NCI-H2171 treated with DMSO at 0.1 percent for 48 hours (cell line): Measurements from ENCODE around the gene MAPT.
A peak's percentile ranks its signal among the peaks of the same experiment; 100 is the strongest.
"Not testable (repeated sequence)": the region's sequence is repeated elsewhere in the genome, so short reads cannot be mapped to it uniquely, and the experiment has no call there.

Source experiments
- DNase-seq: peaks from one replicate; lab custom pipeline; 2025; lab: John Stamatoyannopoulos, UW

Gene MAPT

GRCh38 chr17:46010597-46011186, 116.3 kb downstream of the MAPT start:
- DNase-seq = no peak

DNA sequence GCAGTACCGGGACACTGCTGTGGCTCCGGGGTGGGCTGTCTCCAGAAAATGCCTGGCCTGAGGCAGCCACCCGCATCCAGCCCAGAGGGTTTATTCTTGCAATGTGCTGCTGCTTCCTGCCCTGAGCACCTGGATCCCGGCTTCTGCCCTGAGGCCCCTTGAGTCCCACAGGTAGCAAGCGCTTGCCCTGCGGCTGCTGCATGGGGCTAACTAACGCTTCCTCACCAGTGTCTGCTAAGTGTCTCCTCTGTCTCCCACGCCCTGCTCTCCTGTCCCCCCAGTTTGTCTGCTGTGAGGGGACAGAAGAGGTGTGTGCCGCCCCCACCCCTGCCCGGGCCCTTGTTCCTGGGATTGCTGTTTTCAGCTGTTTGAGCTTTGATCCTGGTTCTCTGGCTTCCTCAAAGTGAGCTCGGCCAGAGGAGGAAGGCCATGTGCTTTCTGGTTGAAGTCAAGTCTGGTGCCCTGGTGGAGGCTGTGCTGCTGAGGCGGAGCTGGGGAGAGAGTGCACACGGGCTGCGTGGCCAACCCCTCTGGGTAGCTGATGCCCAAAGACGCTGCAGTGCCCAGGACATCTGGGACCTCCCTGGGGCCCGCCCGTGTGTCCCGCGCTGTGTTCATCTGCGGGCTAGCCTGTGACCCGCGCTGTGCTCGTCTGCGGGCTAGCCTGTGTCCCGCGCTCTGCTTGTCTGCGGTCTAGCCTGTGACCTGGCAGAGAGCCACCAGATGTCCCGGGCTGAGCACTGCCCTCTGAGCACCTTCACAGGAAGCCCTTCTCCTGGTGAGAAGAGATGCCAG, 117.6 kb downstream of the MAPT start:
- no peak for DNase-seq

GRCh38 chr17:46012506-46013079, 118.2 kb downstream of the MAPT start:
- DNase-seq = no peak

DNA sequence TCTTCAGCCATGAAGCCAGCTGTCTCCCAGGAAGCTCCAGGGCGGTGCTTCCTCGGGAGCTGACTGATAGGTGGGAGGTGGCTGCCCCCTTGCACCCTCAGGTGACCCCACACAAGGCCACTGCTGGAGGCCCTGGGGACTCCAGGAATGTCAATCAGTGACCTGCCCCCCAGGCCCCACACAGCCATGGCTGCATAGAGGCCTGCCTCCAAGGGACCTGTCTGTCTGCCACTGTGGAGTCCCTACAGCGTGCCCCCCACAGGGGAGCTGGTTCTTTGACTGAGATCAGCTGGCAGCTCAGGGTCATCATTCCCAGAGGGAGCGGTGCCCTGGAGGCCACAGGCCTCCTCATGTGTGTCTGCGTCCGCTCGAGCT, 118.8 kb downstream of the MAPT start:
- no peak for DNase-seq

GRCh38 chr17:46013502-46014165, 119.3 kb downstream of the MAPT start:
- no peak for DNase-seq

DNA sequence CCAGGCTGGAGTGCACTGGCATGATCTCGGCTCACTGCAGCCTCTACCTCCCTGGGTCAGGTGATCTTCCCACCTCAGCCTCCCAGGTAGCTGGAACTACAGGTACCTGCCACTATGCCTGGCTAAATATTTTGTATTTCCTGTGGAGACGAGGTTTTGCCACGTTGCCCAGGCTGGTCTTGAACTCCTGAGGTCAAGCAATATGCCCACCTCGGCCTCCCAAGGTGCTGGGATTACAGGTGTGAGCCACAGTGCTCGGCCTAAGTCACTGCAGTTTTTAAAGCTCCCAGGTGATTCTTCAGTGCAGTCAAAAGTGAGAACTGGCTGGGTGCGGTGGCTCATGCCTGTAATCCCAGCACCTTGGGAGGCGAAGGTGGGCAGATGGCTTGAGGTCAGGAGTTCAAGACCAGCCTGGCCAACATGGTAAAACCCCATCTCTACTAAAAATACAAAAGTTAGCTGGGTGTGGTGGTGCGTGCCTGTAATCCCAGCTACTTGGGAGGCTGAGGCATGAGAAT, 125.1 kb downstream of the MAPT start:
- not testable (repeated sequence) for DNase-seq

DNA sequence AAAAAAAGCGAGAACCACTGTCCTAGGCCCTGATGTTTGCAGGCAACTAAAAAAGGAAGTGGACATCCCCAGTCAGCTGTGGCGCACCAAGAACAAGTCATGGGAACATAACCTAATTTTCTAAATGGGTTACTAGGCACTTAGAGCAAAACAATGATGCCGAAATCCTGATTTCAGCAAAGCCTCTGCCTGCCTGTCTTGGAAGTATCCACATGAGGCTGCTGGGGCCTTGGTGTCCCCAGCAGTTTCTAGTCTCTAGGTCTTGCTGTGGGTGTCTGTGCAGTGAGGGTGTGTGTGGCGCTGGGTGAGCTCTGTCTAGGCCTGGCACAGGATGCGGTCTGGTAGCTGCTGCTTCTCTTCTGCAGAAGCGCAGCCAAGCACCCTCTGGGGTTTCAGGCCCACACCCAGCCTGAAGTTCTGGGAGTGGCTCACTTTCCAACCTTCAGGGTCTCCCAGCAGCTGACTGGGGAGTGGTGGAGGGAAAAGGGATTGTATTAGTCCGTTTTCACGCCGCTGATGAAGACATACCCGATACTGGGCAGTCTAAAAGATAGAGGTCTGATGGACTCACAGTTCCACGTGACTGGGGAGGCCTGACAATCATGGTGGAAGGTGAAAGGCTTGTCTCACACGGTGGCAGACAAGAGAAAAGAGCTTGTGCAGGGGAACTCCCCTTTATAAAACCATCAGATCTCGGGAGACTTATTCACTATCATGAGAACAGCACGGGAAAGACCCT, 125.8 kb downstream of the MAPT start:
- DNase-seq = no peak

DNA sequence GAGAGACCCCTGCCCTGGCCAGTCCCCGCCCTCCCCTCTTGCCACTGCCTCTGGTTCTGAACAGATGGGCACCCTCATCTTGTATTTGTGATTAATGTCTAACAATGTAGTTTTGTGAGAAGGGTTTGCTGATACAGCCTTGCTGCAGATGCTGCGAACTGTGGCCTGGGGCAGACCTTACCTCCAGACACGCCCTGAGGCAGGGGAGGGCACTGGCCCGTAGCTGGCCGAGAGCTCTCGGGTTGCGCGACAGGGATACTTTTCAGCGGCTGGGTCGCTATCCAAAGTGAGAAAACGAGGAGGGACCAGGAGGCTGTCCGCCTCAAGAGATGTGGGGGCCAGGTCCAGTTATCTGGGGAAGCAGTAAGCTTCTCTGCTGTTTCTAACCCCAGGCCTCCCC, 126.6 kb downstream of the MAPT start:
- DNase-seq = no peak

DNA sequence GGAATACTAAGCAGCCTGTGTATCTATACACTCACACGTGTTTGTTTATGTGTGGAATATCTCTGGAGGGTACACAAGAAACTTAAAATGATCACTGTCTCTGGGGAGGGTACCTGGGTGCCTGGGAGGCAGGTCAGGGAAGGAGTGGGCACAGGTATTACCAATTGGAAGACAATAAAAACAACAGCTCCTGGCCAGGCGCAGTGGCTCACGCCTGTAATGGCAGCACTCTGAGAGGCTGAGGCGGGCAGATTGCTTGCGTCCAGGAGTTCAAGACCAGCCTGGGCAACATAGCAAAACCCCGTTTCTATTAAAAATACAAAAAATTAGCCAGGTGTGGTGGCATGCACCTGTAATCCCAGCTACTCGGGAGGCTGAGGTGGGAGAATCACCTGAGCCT, 129.0 kb downstream of the MAPT start:
- not testable (repeated sequence) for DNase-seq

- DNase-seq = no peak
Measured at GRCh38 chr17:46023783-46024388, 129.5 kb downstream of the MAPT start.

- DNase-seq = no peak
Measured at GRCh38 chr17:46024590-46024989, 130.2 kb downstream of the MAPT start.

DNA sequence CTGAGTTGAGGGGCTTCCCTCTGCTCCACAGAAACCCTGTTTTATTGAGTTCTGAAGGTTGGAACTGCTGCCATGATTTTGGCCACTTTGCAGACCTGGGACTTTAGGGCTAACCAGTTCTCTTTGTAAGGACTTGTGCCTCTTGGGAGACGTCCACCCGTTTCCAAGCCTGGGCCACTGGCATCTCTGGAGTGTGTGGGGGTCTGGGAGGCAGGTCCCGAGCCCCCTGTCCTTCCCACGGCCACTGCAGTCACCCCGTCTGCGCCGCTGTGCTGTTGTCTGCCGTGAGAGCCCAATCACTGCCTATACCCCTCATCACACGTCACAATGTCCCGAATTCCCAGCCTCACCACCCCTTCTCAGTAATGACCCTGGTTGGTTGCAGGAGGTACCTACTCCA, 130.7 kb downstream of the MAPT start:
- no peak for DNase-seq

- DNase-seq = no peak
Measured at GRCh38 chr17:46025510-46026165, 131.3 kb downstream of the MAPT start.

DNA sequence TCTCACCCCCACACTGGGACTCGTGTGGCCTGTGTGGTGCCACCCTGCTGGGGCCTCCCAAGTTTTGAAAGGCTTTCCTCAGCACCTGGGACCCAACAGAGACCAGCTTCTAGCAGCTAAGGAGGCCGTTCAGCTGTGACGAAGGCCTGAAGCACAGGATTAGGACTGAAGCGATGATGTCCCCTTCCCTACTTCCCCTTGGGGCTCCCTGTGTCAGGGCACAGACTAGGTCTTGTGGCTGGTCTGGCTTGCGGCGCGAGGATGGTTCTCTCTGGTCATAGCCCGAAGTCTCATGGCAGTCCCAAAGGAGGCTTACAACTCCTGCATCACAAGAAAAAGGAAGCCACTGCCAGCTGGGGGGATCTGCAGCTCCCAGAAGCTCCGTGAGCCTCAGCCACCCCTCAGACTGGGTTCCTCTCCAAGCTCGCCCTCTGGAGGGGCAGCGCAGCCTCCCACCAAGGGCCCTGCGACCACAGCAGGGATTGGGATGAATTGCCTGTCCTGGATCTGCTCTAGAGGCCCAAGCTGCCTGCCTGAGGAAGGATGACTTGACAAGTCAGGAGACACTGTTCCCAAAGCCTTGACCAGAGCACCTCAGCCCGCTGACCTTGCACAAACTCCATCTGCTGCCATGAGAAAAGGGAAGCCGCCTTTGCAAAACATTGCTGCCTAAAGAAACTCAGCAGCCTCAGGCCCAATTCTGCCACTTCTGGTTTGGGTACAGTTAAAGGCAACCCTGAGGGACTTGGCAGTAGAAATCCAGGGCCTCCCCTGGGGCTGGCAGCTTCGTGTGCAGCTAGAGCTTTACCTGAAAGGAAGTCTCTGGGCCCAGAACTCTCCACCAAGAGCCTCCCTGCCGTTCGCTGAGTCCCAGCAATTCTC, 132.1 kb downstream of the MAPT start:
- no peak for DNase-seq

GRCh38 chr17:46027048-46027975, 133.0 kb downstream of the MAPT start:
- peak; percentile 32 for DNase-seq

- no peak for DNase-seq
Measured at GRCh38 chr17:46027976-46028325, 133.6 kb downstream of the MAPT start.

GRCh38 chr17:46028374-46028773, 134.0 kb downstream of the MAPT start:
- DNase-seq = no peak

DNA sequence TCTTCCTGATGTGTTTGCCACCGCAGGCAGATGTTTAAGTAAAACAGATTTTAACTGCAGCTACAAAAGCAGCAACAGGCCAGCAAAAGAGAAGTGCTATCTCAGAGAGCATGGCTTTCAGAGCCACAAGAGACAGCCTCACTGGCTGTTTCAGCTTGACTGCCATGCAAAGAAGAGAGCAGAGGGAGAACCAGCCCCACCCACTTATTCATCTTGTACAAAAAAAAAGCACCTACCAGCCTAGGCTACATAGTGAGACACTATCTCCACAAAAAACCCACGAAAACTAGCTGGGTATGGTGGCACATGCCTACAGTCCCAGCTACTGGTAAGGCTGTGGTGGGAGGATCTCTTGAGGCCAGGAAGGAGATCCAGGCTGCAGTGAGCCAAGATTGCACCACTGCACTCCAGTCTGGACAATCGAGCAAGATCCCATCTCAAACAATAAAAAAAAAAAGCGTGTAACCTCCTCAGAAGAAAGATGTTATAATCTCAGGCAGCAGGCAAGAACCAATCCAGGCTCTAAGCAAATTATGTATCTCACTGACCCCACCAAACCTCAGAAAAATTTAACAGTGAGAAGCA, 134.7 kb downstream of the MAPT start:
- DNase-seq = no peak

DNA sequence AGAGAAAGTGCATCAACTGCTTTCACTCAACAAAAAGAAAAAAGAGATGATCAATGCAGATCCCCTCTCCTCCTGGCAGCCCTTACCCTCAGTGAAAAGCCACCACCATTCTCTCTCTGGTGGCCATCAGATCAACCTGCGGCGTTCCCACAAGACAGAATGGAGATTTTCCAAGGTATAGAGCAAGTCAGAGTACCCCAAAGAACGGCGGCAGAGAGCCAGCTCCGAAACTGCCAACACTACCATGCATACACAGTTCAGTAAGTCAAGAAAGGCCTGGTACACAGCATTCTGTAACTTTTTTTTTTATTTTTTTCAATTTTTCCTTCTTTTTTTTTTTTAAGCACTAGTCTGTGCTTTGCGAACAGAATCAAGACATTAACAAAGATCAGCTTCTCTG, 135.3 kb downstream of the MAPT start:
- no peak for DNase-seq
